Ovary (tissue), 9 donors: ENCODE data around the gene PEX14. TPM values are rescaled to one million over a fixed set of nuclear protein-coding genes. Genes with fewer than 3 reads are reported as not detected.

Source experiments
- DNase-seq, 5 donors: peaks; one replicate each; pipeline ENCODE4 v3.0.0-alpha.2; 2019 to 2020
- H3K27ac ChIP-seq, 2 donors: fragments of 200-600 bp; one replicate each; pipeline versions ENCODE4 v1.5.1 to v1.8.0; 2019 to 2022
- H3K27me3 ChIP-seq: fragments of 200-600 bp; one replicate; pipeline ENCODE4 v1.8.0; 2022
- H3K36me3 ChIP-seq: fragments of 200-600 bp; sonication (generic); one replicate; pipeline ENCODE4 v1.5.1; 2019
- H3K4me1 ChIP-seq: one replicate; pipeline ENCODE4 v1.8.1; 2013; ENCODE audit warnings: mild to moderate bottlenecking, moderate library complexity; ENCODE audit not compliant: insufficient read depth
- H3K4me3 ChIP-seq: fragments of 200-600 bp; sonication (generic); one replicate; pipeline ENCODE4 v1.5.1; 2017
- H3K9me3 ChIP-seq, 2 donors: fragments of 200-600 bp in 1 of 2; sonication (generic) in 1 of 2; one replicate each; pipeline versions ENCODE4 v1.5.1 to v1.8.1; 2013 to 2019; ENCODE audit warnings: mild to moderate bottlenecking in 1 of 2, moderate library complexity in 1 of 2
- CTCF ChIP-seq, 3 donors: fragments of 450-650 bp in 2 of 3; fragments of 200-600 bp in 1 of 3; IDR thresholded peaks; one replicate each; pipeline versions ENCODE4 v1.5.1 to v1.8.0; 2016 to 2022; ENCODE audit warnings: antibody characterized with exemption in 3 of 3, mild to moderate bottlenecking in 1 of 3
- EP300 ChIP-seq: sonication (generic); formaldehyde crosslinking; IDR thresholded peaks from one replicate; pipeline ENCODE4 v1.6.1; 2017; ENCODE audit warnings: antibody characterized with exemption
- POLR2A ChIP-seq: fragments of 450-650 bp; IDR thresholded peaks from one replicate; pipeline ENCODE4 v1.6.1; 2017; ENCODE audit warnings: antibody characterized with exemption, mild to moderate bottlenecking, moderate library complexity
- WGBS, 3 donors: extraction: QIAGEN DNeasy Blood & Tissue Kit in 1 of 3; methylation state at CpG; one replicate each; pipeline versions ENCODE4 v1.1.5 to v1.1.7; 2013 to 2017; 5-methylcytosine and 5-hydroxymethylcytosine counted together
- intact Hi-C, 4 donors: fragments of 100-400 bp; cut with DNase I; formaldehyde crosslinking; loops; one replicate each; pipeline versions ENCODE4 v1.11.0 to v1.15.1; 2022 to 2023
- polyA plus RNA-seq, 2 donors: library from polyadenylated mRNA; stranded (reverse); fragments of 200-250 nt in 1 of 2; fragments of 350-450 nt in 1 of 2; fragmentation: Illumina TruSeq in 1 of 2; extraction: RNeasy Lipid Tissue Mini Kit (QIAGEN cat#74804) in 1 of 2; gene quantifications; one replicate each; pipeline ENCODE4 v1.2.3, GENCODE V29; 2013 to 2014
- total RNA-seq, 7 donors: library from RNA; depleted of rRNA in 2 of 7; stranded (reverse); fragments of >200 nt in 2 of 7; fragmentation: NEBNext Ultra II Directional in 3 of 7; extraction: Animal tissue kit (Norgen Biotek cat#: 25700) in 3 of 7; gene quantifications; one replicate each; pipeline versions ENCODE4 v1.1.0 to v1.2.4, GENCODE V29; 2016 to 2023
- donor health status: DM: no; HTN: no; CAD: no; lungs with moderate emphysema.
- donor health status: DM: no; HTN: no; CAD: no.
- donor health status: Bipolar disorder and iron deficiency.
- donor health status: DM: yes; HTN: yes; CAD: no.
- donor health status: DM: no; HTN: no; CAD: no.
- donor health status: DM: yes; HTN: yes; CAD: no.

The PEX14 gene
- total and polyA plus RNA-seq, 9 donors = 3.3 to 22.9 (median 16.7) TPM

DNA sequence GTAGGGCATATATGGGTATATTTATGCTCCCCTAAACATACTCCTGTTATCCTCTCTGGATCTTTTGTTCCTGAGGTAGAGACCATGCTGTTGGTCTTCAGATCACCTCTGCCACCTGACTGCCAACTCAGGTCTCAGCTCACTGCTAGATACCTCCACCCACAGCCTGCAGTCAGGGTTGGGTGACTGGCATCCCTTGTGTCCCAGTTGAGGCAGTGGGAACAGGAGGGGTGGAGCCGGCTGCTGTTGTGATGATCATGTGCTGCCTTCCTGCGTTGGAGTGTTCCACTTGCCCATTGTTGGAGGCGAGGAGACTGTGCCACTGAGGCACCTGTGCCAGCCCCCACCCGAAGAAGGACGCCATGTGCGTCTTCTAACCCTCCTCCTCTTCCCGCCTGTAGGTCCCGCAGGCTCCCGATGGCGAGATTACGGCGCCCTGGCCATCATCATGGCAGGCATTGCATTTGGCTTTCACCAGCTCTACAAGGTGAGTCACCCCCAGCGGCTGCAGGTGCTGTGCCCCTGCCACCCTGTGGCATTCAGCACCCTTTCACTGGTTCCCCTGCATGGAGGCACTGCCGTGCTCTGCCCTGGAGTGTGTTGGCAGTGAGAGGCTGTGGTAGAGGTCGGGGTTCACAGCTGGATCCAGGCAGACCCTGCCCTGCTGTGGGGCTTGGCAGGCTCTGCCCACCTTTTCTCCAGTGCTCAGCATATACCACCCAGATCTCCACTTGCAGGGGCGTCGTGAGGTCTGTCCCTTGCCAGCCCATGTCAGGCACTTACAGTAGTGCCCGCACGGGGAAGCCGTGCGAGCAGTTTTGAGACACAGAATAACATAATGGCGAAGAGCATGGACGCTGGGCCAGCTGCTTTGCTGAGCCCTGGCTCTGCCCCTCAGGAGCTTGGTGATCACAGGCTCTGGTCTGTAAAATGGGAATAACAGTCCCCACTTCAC is 143.5 kb downstream of the PEX14 start:
- Histone ChIP-seq H3K36me3 (no peaks in the 10 kb centered on the region), H3K27me3 (no peaks in the 10 kb centered on the region), H3K4me3 (no peak overlapping the region), H3K27ac (no peak overlapping the region), H3K4me1 (no peaks in the 10 kb centered on the region), H3K9me3 (no peaks in the 10 kb centered on the region)
- peak in 1 of 5 donors; percentile 25 for DNase-seq
- TF ChIP-seq EP300 (no peak), POLR2A (no peak), CTCF (IDR thresholded peaks at IDR 0.05) (no peak)
- WGBS, 3 donors = 91 to 96% (median 94%) methylated on average over 15 to 23 of the region's 23 CpGs
- intact Hi-C loops = no loop called here

GRCh38 chr1:10620776-10621175 is 146.0 kb downstream of the PEX14 start:
- WGBS, 3 donors = 93 to 95% (median 94%) methylated on average over 12 of the region's 12 CpGs
- no peaks in the 10 kb centered on the region for H3K4me1 ChIP-seq
- intact Hi-C loops = no loop called here
- H3K27me3 ChIP-seq = no peaks in the 10 kb centered on the region
- no peak overlapping the region for H3K4me3 ChIP-seq
- peak in 2 of 5 donors; percentile 10 to 11 for DNase-seq
- TF ChIP-seq POLR2A (no peak), EP300 (no peak), CTCF (IDR thresholded peaks at IDR 0.05) (no peak)
- no peaks in the 10 kb centered on the region for H3K9me3 ChIP-seq
- no peaks in the 10 kb centered on the region for H3K36me3 ChIP-seq
- H3K27ac ChIP-seq = no peak overlapping the region

DNA sequence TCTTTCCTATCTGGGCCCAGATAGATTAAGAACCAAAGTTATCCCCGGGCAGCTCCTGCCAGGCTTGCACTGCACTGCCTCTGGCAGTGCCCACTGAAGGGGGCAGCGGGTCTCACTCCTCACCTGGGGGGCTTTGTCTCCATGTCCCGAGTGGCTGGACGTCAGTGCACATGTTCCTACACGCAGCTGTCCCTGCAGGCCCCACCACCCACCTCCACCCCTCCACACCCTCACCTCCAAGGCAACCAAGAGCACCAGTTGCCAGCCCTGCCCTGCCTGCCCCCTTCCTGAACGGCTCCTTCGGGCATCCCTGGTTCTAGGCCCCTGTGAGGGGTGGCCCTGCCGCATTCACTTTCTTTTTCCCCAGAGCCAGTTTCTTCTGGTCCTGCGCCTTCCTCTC is 147.2 kb downstream of the PEX14 start:
- TF ChIP-seq CTCF (IDR thresholded peaks at IDR 0.05) (no peak), POLR2A (no peak), EP300 (no peak)
- 87 to 91% (median 90%) methylated on average over 9 of the region's 9 CpGs for WGBS, 3 donors
- intact Hi-C loops = no loop called here
- Histone ChIP-seq H3K9me3 (no peaks in the 10 kb centered on the region), H3K4me1 (no peaks in the 10 kb centered on the region), H3K36me3 (no peaks in the 10 kb centered on the region), H3K4me3 (no peak overlapping the region), H3K27me3 (no peaks in the 10 kb centered on the region), H3K27ac (no peak overlapping the region)
- DNase-seq = peak in 2 of 5 donors; percentile 11 to 22

- Histone ChIP-seq H3K9me3 (no peaks in the 10 kb centered on the region), H3K27ac (no peak overlapping the region), H3K27me3 (no peaks in the 10 kb centered on the region), H3K4me3 (no peak overlapping the region), H3K4me1 (no peaks in the 10 kb centered on the region), H3K36me3 (no peaks in the 10 kb centered on the region)
- 92 to 94% (median 94%) methylated on average over 24 of the region's 24 CpGs for WGBS, 3 donors
- DNase-seq = peak in 1 of 5 donors; percentile 3
- intact Hi-C loops = no loop called here
- TF ChIP-seq CTCF (IDR thresholded peaks at IDR 0.05) = no peak
- no peak for TF ChIP-seq POLR2A
- TF ChIP-seq EP300 = no peak
Observed at GRCh38 chr1:10622910-10623685, 148.3 kb downstream of the PEX14 start.
